Measurements from ENCODE around the gene LAMA1. TPM values are rescaled to one million over a fixed set of nuclear protein-coding genes. Genes with fewer than 3 reads are reported as not detected.

LAMA1 gene
- total and polyA plus RNA-seq, 2 of the 8 experiments (the other 6 are each of a cell fraction or from before 2014, with no cell fraction given): 30.4 to 48.7 TPM

- no peak overlapping the region for H2BK15ac ChIP-seq (ENCODE audit: low read length)
- no peaks in the 10 kb centered on the region for H3K4me1 ChIP-seq (replicated peaks in 1 of 4; ENCODE audit: control insufficient read depth in 3 of 4, insufficient read depth in 4 of 4, low read length in 3 of 4)
- H2AFZ ChIP-seq (ENCODE audit: low read length): no peak overlapping the region
- no peak overlapping the region for H2BK120ac ChIP-seq (replicated peaks; ENCODE audit: low read depth, low read length)
- no peak for DNase-seq (ENCODE audit: low read depth in 1 of 2, low spot score in 2 of 2)
- no peak overlapping the region for H3K56ac ChIP-seq (replicated peaks; ENCODE audit: insufficient read length, low read depth, low read length)
- H3K18ac ChIP-seq (ENCODE audit: extremely low read depth, low read length): no peak overlapping the region
- H2BK5ac ChIP-seq (ENCODE audit: low read depth, low read length): no peak overlapping the region
- H3K9me3 ChIP-seq (ENCODE audit: insufficient read depth in 2 of 2, low read depth in 1 of 2, low read length in 1 of 2): 0 out of 4 replicates have a peak, but pooled peaks cover 0 to 2% of the 10 kb centered on the region in 2 experiments
- no peak overlapping the region for H3K4me2 ChIP-seq (ENCODE audit: insufficient read depth in 1 of 2, low read depth in 2 of 2, low read length in 2 of 2)
- H3K14ac ChIP-seq (ENCODE audit: insufficient read length): no peak overlapping the region
- no peak for FAIRE-seq
- no peak overlapping the region for H4K5ac ChIP-seq (ENCODE audit: insufficient read length, low read depth, low read length)
- H3K4me3 ChIP-seq (ENCODE audit: extremely low read depth in 1 of 4, insufficient read depth in 2 of 4, low read depth in 3 of 4, low read length in 4 of 4): no peak overlapping the region
- H2AK5ac ChIP-seq (ENCODE audit: low read depth, low read length): no peak overlapping the region
- no peaks in the 10 kb centered on the region for H3K79me1 ChIP-seq (ENCODE audit: low read depth, low read length)
- H3K36me3 ChIP-seq (ENCODE audit: control insufficient read depth in 2 of 4, insufficient read depth in 4 of 4, low read length in 3 of 4): no peaks in the 10 kb centered on the region
- no peak overlapping the region for H3K27ac ChIP-seq (ENCODE audit: low read depth, low read length)
- no peaks in the 10 kb centered on the region for H3K23me2 ChIP-seq (ENCODE audit: low read depth, low read length)
- no peak overlapping the region for H4K91ac ChIP-seq (replicated peaks; ENCODE audit: insufficient read length, low read length)
- H4K8ac ChIP-seq (ENCODE audit: extremely low read depth, insufficient read depth, low read length): no peak overlapping the region
- no peak overlapping the region for H2BK20ac ChIP-seq (ENCODE audit: low read length)
- no peaks in the 10 kb centered on the region for H4K20me1 ChIP-seq (replicated peaks in 1 of 2; ENCODE audit: control insufficient read depth in 1 of 2, insufficient read depth in 2 of 2, low read length in 2 of 2)
- H3K27me3 ChIP-seq (replicated peaks in 1 of 4; ENCODE audit: control insufficient read depth in 3 of 4, extremely low read depth in 1 of 4, insufficient read depth in 3 of 4, low read length in 3 of 4): no peaks in the 10 kb centered on the region
- no peak overlapping the region for H3K9ac ChIP-seq (replicated peaks in 1 of 4; ENCODE audit: extremely low read depth in 1 of 4, low read depth in 3 of 4, low read length in 3 of 4)
- H3K79me2 ChIP-seq (ENCODE audit: control insufficient read depth in 1 of 2, insufficient read depth in 2 of 2, low read length in 2 of 2): no peaks in the 10 kb centered on the region
- H3K23ac ChIP-seq (ENCODE audit: insufficient read length): no peak overlapping the region
- POLR2A ChIA-PET (ENCODE audit: partially characterized antibody): interaction anchor here (0.6 to 1.0 kb wide), 2 partner anchors 15 to 58 kb away, joined by 3 read pairs; partner anchors contain the start of gene LAMA1
- CTCF ChIA-PET (ENCODE audit: partially characterized antibody): interaction anchor here (1.1 to 2.4 kb wide), 6 partner anchors 12 to 94 kb away, joined by 3 to 11 read pairs (median 4); no protein-coding TSS in a partner anchor
- no peak overlapping the region for H3K4ac ChIP-seq (replicated peaks; ENCODE audit: insufficient read length, low read depth, low read length)
- no peak overlapping the region for H2BK12ac ChIP-seq (ENCODE audit: low read depth, low read length)
- TF ChIP-seq RBBP5 (IDR thresholded peaks at IDR 0.05; ENCODE audit: borderline replicate concordance, low read depth, low read length) (no peak), POLR2A (IDR thresholded peaks at IDR 0.05; ENCODE audit: control extremely low read depth in 1 of 2, low read depth in 2 of 2, low read length in 2 of 2) (no peak), EP300 (IDR thresholded peaks at IDR 0.05; ENCODE audit: borderline replicate concordance in 1 of 2, low read depth in 2 of 2, low read length in 2 of 2) (no peak), TAF1 (IDR thresholded peaks at IDR 0.05; ENCODE audit: low read depth, low read length) (no peak)
These were observed 15.6 kb upstream of the LAMA1 start for GRCh38 chr18:7133181-7133580.

Data from H1 (cell line).